GM18909 (cell line): Measurements from ENCODE around the gene HOXC9.

Source experiments
- ATAC-seq: cut with Tn5 transposase; IDR thresholded peaks from one replicate; pipeline ENCODE4 v1.9.1; 2021; ENCODE audit warnings: mild to moderate bottlenecking; ENCODE audit not compliant: unreplicated experiment, poor library complexity

Gene HOXC9

DNA sequence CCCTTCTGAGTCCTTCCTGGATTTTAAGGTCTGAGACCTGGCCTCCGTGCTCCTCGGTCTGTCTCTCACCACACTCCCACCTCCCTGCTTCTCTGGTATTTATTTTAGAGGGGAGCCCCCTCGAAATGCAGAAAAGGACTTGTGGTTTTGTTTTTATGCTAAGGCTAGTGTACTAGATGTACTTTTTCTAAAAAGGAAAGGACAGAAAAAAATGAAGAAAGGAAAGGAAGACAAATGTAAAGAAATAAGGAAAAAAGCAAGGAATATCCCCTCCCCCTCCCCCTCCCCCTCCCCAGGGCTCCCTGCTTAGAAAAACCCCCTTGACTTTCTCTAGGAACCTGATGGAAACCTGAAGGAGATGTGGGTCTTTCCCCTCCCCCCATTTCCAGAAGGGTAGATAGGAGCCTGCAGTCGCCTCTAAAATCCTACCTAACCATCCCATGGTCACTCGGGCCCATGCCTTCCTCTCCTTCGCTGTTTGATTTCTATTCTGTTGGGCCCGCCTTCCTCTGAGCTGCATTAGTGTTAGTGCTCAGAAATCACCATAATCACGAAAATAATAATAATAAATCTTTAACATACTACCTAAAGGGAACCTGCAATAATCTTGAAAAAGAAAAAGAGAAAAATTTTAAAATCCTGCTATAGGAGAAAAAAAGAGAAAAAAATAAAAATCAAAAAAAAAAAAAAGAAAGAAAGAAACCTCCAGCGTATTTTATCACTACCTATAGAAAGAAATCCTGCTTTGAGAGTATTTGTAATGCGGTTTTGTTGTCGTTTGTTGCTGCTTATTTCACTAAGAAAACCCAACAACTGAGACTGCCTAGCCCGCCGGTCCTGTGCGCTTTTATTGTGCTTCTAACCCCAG, 11.9 kb downstream of the HOXC9 start:
- ATAC-seq: no peak

DNA sequence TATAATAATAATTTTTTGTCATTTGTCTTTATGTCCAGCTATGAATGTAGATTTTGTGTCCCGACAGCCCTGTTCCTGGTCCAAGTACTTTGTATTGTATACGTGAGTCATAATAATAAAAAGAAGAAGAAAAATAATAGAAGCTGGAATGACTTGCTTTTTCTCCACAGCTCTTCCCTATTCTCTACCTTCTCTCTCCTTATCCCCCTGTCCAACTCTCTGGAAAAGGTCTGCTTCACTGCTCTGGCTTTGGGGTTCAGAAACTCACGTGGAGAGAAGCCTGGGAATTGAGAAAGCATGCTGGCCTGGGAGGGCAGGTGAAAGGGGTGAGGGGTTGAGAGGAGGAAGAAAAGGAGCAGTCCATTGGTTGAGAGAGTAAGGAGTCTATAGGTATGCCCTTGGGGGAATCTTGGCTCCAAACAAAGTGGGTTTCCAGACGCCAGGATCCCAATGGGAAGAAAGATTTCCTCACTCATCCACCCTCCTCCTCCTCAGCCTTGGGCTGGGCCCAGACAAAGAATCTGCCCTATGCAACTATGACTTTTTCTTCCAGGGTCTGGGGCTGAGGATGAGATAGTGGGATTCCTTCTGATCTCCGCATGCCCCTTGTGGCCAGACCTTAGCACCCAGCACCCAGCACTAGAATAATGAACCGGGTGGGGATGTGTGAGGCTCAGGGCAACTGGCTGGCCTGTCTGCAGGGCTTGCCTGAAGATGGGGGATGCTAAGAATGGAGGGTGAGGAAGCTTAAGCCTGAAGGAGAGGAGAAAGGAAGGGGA, 12.9 kb downstream of the HOXC9 start:
- no peak for ATAC-seq

DNA sequence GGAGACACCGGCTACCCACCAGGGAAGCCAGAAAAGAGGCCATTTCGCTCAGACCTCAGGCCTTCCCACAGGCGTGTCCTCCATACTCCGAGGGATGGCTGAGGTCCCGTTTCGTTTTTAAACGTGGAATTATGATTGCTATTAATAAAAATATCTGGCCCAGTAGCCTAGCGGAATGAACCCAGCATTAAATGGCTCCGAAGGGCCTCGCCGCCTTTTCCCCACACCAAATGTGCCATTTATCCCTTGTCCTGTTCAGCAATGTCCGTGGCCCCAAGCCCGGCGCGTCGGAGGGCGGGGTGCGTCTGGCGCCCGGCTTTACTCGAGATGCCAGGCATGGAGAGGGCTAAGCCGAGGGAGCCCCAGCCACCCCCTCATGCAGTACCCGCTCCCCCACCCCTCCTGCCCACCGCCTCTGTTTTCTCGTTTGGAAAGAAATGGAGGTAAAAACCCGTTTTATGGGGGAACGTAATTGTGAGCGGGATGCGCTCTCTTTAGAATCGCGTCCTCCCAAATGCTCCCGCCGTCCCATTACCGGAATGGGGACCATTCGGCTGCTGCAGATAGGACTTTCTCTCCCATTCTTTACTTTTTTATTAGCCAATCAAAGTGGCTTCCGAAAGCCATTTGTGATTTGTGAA, 14.5 kb downstream of the HOXC9 start:
- no peak for ATAC-seq

DNA sequence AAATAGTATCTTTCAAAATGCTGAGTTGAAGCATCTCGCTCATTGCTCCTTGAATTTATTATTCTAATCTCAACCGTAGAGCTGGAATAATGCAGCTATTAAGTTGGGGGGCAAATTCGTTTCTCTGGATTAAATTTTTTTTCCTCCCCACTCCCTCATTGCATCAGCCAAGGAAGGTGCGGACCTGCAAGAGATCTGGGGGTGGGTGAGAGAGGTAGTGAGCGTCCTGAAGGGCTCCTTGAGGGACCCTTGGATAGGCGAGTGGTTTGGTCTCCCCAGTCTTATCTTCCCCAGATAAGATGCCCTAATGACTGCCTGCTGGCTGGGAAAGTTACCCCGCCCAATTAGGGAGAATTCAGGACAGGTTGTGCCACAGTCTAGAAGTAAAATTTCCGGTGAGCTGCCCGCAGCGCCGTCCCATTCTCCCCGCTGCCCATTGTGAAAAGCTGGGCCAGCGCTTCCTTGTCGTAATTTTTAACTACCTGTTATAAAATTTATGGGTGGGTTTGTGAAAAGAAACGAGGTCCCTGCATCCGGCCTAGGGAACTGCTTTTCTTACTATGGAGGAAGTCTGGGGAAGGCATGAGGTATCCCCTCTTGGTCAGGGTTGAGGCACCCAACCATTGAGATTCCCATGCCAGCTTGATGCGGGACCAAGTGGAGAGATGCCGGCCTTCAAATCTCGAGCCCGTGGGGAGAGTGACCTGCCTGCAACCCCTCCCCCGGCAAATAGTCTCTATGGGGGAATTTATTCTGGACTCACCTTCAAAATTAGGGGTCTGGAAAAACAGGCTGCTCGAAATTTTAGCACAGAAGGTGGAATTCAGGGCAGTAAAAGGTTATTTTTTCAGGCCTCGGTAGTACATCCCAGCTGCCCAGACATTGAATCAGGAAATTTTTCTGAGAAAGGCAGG, 15.3 kb downstream of the HOXC9 start:
- no peak for ATAC-seq

DNA sequence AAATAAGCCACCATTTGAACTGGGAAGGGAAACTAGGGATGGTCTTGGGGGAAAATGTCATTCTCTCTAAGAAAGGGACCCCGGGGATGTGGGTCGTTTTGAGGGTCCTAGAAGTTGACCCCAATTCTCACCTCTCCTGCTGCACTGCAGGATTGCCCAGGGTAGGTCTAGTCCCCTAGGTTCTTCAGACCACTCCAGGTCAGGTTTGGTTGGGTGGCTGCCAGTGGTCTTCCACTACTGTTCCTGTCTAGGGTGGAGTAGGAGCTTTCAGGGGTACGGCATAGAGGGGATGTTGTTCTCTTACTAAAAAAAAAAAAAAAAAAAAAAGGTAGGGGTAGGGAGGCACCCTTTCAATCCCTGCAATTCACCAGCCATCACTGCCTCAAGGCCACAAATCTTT, 16.1 kb downstream of the HOXC9 start:
- ATAC-seq: no peak

DNA sequence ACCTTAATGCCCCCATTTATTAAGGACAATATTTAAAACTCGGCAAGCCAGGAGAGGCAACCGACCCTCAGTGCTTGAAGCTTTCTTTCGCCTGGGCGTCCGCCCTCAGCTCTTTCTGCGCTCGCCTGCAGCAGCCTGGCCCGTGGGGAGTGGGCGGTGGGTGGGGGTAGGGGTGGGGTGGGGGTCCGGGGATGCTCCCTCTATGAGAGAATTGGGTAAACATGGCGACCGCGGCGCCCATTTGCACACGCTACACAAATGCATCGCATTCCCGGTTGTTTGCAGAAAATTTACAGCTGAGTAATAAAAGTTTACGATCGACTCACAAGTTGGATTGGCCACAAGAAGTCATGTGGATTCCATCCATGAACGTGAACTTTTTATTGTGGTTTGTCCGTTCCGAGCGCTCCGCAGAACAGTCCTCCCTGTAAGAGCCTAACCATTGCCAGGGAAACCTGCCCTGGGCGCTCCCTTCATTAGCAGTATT, 16.6 kb downstream of the HOXC9 start:
- ATAC-seq: no peak

DNA sequence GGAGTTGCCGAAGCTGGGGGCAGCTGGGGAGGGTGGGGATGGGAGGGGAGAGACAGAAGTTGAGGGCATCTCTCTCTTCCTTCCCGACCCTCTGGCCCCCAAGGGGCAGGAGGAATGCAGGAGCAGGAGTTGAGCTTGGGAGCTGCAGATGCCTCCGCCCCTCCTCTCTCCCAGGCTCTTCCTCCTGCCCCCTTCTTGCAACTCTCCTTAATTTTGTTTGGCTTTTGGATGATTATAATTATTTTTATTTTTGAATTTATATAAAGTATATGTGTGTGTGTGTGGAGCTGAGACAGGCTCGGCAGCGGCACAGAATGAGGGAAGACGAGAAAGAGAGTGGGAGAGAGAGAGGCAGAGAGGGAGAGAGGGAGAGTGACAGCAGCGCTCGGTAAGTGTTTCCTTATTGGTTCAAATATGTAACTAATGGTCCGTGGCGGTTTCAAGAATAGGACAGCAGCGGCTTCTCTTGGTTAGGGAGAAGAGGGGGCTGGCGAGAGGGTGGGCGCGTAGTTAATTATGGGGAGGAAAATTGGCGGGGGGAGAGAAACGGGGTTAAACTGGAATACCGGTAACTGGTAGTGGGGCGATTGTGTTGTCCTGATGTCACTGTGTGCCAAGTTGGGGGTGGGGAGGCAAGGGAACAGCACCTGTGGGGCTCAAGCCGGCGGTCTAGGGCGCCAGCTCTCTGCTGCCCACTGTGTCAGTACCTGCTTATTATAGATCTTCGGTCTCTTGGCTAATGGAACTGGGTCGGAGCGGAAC, 17.2 kb downstream of the HOXC9 start:
- ATAC-seq: peak; percentile 35

DNA sequence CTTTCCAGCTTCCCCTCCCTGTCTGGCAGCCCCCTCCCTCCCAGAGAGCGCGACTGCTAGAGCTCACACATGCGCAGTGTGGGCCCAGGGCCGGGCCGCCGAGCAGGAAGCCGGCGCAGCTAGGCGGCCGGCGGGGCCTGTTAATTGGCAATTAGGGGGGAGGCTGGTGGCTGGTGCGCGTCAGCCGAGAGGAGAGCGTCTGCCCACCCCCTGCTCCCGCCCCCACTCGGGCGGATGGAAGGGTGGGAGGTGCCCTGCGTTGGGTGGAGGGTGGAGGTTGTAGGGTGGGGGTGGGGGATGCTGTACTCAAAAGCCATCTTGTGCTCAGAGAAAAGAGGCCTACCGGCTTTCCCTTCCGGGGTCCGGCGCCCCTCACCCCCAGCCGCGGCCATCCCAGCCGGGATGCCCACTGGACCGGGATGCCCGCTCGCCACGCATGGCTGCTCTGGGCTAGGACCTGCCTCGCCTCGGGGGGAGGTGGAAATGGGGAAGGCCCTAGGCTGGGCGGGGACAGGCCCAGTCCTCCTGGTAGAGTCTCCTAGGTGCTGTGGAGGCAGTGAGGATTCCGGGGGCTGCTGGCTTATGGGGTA, 18.0 kb downstream of the HOXC9 start:
- peak; percentile 78 for ATAC-seq

DNA sequence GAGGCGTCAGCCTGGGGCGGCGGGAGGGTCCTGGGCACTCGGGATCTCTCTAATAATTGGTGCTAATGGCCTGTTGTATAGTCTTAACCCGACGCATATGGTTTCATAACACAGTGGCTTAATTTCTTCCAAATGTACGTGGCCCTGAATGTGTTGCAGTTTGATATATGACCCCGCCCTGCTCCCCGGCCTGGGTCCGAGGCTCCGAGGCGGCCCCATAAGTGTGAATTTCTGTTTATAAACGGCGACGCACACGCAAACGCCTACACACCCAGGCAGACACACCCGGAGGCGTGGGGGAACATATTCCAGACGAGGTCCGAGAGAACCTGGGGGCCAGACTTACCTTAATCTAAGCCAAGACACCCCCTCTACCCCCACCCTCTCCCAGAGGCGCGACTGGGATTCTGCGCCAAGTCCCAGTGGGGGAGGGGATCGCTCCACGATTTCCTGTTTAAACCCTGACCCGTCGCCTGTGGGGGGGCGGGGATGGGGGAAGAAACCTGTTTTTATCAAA, 18.6 kb downstream of the HOXC9 start:
- ATAC-seq: no peak

DNA sequence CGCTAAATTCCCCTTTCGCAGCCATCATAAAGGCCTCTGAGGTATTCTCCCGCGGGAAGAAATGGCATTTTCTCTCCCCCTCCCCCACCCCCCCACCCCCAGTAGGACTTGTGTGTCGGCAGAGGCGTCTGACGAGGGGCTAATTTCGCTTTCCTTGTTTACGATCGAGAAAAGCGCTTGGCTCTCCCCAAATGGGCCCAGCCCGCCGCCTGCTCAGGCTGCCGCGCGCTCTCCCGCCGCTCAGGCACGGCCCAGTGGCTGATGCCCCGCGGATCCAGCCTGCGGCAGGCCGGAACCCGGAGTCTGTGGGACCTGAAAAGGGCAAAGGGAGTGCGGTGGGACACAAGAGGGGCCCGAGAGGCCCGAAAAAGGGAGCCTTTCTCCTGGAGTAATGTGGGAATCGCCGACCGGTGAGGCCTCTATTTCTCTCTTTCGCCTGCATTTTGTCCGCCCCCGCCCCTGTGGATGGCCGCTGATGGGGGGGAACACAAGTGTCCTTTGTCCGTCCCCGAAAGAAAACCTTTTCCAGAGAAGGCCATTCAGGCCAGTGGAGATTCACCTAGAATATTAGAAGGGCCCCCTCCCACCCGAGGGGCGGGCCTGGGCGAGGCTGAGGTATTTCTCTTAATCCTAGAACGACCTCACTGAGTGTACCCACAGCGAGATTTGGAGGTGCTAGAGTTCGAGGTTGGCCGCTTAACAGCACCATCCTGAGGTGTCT, 19.3 kb downstream of the HOXC9 start:
- no peak for ATAC-seq

DNA sequence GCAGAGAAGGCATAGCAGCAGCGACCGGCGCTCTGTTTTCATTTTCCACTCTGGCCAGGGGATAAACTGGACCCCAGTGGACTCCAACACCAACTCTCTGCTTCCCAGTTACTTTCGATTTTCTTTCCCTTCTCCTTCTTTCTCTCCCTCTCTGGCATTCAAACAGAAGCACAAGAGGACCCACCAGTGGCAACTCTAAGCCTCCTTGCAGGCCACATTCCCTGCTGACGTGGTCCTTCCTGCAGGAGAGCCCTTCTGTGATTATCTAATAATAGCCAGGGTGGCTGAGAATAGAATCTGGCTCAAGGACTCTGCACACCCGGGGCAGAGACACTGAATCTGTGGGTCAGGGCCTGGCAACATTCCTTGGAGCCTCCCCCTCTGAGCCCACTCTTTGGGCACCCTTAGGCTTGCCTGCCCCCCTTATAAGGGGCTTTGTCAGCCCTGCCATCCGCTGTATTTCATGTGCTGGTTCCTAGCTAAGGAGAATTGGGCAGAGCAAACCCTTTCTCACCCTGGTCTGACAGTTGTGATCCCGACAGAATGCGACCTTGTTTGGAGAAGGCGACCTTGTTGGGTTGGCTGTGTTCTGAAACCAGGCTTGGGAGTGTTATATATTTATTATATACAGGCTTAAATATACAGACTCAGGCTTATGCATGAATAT, 20.1 kb downstream of the HOXC9 start:
- ATAC-seq: no peak

DNA sequence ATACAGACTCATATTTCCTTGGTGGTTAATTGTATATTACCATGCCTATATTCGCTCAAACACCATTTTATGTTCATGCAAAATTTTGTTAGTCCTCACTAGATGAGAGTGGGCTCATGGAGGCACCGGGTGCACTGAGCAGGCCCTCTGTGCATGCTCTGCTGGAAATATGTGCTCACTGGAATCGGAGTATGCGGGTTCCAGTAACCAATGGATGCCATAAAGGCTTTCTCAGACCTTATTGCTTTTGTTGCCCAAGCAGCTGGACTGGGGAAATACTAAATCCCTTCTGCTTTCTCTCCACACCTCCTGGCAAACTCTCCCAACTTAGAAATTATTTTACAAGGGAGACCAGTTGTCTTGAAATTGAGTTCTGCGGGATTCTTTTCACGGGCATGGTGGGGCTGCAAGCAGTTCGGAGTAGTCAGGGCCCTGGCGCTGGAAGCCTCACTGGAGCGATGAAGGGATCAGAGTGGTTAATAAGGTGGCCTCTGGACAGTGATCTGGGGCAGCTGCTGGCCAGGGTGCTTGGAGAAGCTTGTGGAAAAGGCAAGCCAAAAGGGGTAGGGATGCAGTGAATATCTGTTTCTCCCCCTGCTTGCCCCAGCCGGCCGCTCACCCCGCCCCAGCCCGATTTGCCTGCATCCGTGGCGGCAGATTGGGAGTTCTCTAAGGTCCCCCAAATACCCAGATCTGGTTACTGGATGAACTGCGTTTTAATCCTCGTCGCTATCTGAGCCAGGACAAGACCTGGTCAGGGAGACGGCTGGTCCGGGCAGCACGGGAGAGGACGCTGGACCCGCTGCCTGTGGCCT, 20.8 kb downstream of the HOXC9 start:
- ATAC-seq: no peak

DNA sequence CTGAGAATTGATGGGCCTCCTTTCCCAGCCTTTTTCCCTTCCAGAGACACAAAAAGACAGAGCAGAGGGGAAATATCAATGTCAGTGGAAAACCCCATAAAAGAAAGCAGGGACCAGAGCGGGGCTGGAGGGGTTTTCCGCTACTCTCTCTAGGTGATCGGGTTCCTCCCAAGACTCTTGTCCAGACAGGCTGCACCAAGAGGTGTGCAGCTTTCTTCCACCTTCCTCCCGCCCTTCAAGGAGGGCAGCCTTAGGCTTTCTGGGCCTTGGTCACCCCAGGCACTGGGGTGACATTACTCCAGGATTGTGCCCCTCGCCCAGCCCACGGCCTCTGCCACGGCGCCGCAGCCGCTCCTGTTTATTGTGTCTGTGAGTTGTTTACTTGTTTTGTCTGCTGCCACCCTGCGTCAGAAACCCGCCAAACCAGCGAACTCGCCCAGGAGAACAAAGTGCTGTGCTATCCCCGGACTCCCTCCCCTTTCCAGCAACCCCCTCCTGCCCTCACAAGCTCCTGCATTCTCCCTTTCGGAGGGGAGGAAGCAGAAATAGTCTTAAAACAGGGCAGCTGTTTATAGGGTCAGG, 21.6 kb downstream of the HOXC9 start:
- no peak for ATAC-seq

DNA sequence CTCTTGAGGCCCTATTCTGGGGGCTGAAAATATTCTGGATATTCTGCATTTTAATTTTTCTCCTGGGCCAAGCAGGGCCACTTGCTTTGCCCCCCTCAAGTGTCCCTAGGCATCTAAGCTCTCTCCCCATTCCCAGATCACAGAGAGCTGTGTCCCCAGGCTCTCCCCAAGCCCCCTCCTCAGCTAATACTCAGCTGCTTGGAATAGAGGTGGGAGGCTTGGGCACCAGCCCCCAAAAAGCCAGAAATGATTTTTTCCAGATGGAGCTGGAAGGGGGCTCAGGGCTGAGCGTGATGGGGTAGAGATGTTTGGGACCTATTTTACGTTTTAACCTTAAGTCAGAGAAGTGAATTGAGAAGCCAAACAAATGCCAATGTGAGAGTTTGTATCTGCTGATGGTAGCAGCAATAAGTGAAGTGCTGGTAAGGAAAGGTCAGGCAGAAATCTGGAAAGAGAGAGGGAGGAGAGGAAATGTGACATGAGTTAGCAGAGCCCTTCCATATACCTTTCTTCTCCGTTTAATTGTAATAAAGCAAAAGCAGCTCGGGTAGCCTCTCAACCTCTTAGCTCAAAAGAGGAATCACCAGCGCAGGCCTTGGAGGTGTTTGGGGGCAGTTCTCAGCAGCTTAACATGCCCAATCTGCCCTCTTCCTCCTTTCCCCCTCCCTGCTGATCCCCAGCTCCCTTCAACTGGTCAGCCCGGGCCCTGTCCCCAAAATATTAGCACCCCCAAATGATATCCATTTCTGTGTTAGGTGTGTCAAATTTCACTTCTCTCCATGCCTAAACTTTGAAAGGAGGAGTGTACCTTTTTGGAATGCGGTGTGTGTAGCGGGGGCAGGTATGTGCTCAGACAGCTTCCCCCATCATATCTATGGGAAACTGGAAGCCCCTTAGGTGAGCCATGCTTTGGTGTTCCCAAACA, 23.3 kb downstream of the HOXC9 start:
- no peak for ATAC-seq

DNA sequence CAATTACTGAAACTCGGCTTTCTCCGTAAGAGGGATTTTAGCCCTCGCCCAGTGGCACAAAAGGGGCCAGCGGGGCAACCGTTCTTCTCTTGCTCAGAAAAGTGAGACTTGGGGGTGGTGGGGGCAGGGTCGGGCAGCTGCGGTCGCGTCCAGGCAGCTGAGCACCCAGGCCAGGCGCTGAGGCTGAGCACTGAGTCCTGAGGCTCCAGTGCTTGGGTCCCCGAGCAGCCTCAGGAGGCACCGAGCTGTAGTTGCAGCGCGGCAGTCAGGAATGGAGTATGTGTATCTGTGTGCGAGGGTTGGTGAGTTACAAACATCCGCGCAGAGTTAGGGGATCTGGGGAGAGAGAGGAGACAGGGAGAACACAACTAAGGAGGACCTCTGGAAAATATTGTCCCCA, 24.2 kb downstream of the HOXC9 start:
- no peak for ATAC-seq
